Left renal cortex interstitium (tissue), 4 donors: ENCODE results near the gene ARFGEF2. TPM values are rescaled to one million over a fixed set of nuclear protein-coding genes. Genes with fewer than 3 reads are reported as not detected.
"Not testable (repeated sequence)": the region's sequence is repeated elsewhere in the genome, so short reads cannot be mapped to it uniquely, and the experiment has no call there.

Experiments used
- DNase-seq, 4 donors: peaks; one replicate each; pipeline ENCODE4 v3.0.0-alpha.2; 2013; ENCODE audit warnings: low read depth in 4 of 4, low spot score in 2 of 4, missing footprints in 1 of 4
- polyA plus RNA-seq, 4 donors: library from polyadenylated mRNA; unstranded; fragments of 120-200 nt; gene quantifications; one replicate each; pipeline ENCODE4 v1.2.1, GENCODE V29; 2013; ENCODE audit not compliant: insufficient read length in 4 of 4

Gene ARFGEF2
- polyA plus RNA-seq = 10 to 100 TPM; 23.2 to 31.5 (median 27.2) TPM

- DNase-seq = peak; percentile 84 to 95 (median 90)
Observed at GRCh38 chr20:48921168-48921882, at the start of gene ARFGEF2. TSS of gene ARFGEF2 (plus strand) at chr20:48921711. CDS start at chr20:48921890, 179 bp downstream.

GRCh38 chr20:48875233-48875913 lies 46.1 kb upstream of the ARFGEF2 start:
- DNase-seq = no peak

- DNase-seq = no peak
Observed at GRCh38 chr20:48875914-48876240, 45.6 kb upstream of the ARFGEF2 start.

- DNase-seq = no peak
Observed at GRCh38 chr20:48877304-48877703, 44.2 kb upstream of the ARFGEF2 start.

- no peak for DNase-seq
Observed at GRCh38 chr20:48878534-48879248, 42.8 kb upstream of the ARFGEF2 start.

GRCh38 chr20:48879612-48880245 lies 41.8 kb upstream of the ARFGEF2 start:
- no peak for DNase-seq

- no peak for DNase-seq
Observed at GRCh38 chr20:48880331-48880730, 41.2 kb upstream of the ARFGEF2 start.

GRCh38 chr20:48880981-48881657 lies 40.4 kb upstream of the ARFGEF2 start:
- DNase-seq = peak in 2 of 4 donors; percentile 13 to 20

GRCh38 chr20:48885237-48885636 lies 36.3 kb upstream of the ARFGEF2 start:
- DNase-seq = no peak

- DNase-seq = no peak
Observed at GRCh38 chr20:48886194-48886593, 35.3 kb upstream of the ARFGEF2 start.

- DNase-seq = no peak
Observed at GRCh38 chr20:48886811-48887210, 34.7 kb upstream of the ARFGEF2 start.

GRCh38 chr20:48888517-48888916 lies 33.0 kb upstream of the ARFGEF2 start:
- not testable (repeated sequence) for DNase-seq

- no peak for DNase-seq
Observed at GRCh38 chr20:48889140-48889790, 32.2 kb upstream of the ARFGEF2 start.

- no peak for DNase-seq
Observed at GRCh38 chr20:48891235-48892048, 30.1 kb upstream of the ARFGEF2 start.

GRCh38 chr20:48892049-48892470 lies 29.5 kb upstream of the ARFGEF2 start:
- no peak for DNase-seq

GRCh38 chr20:48892891-48893290 lies 28.6 kb upstream of the ARFGEF2 start:
- DNase-seq = no peak

- no peak for DNase-seq
Observed at GRCh38 chr20:48893374-48893773, 28.1 kb upstream of the ARFGEF2 start.

GRCh38 chr20:48897305-48898010 lies 24.1 kb upstream of the ARFGEF2 start:
- DNase-seq = no peak
